GM18519 (cell line): ENCODE measurements around the gene RBMS3.
"Not testable (repeated sequence)": the region's sequence is repeated elsewhere in the genome, so short reads cannot be mapped to it uniquely, and the experiment has no call there.

Source experiments
- ATAC-seq: cut with Tn5 transposase; IDR thresholded peaks from one replicate; pipeline ENCODE4 v1.9.1; 2021; ENCODE audit warnings: mild to moderate bottlenecking, moderate library complexity; ENCODE audit not compliant: unreplicated experiment, low FRiP score

RBMS3 gene

GRCh38 chr3:29466442-29466841 is 185.6 kb downstream of the RBMS3 start:
- ATAC-seq = no peak

GRCh38 chr3:29468187-29468586 is 187.3 kb downstream of the RBMS3 start:
- no peak for ATAC-seq

- not testable (repeated sequence) for ATAC-seq
Measured at GRCh38 chr3:29473481-29474170, 192.8 kb downstream of the RBMS3 start.

- no peak for ATAC-seq
Measured at GRCh38 chr3:29475305-29475840, 194.5 kb downstream of the RBMS3 start.

- no peak for ATAC-seq
Measured at GRCh38 chr3:29475854-29476253, 195.0 kb downstream of the RBMS3 start.

- ATAC-seq = no peak
Measured at GRCh38 chr3:29478611-29479010, 197.7 kb downstream of the RBMS3 start.

- no peak for ATAC-seq
Measured at GRCh38 chr3:29481249-29481648, 200.4 kb downstream of the RBMS3 start.

- ATAC-seq = peak; percentile 36
Measured at GRCh38 chr3:29481969-29482767, 201.3 kb downstream of the RBMS3 start.

GRCh38 chr3:29484633-29485032 is 203.8 kb downstream of the RBMS3 start:
- no peak for ATAC-seq

GRCh38 chr3:29486096-29486495 is 205.2 kb downstream of the RBMS3 start:
- no peak for ATAC-seq

GRCh38 chr3:29486917-29487316 is 206.0 kb downstream of the RBMS3 start:
- ATAC-seq = no peak

GRCh38 chr3:29488922-29489321 is 208.1 kb downstream of the RBMS3 start:
- no peak for ATAC-seq

- ATAC-seq = no peak
Measured at GRCh38 chr3:29493109-29493508, 212.2 kb downstream of the RBMS3 start.

GRCh38 chr3:29494305-29495036 is 213.6 kb downstream of the RBMS3 start:
- no peak for ATAC-seq

GRCh38 chr3:29497282-29497681 is 216.4 kb downstream of the RBMS3 start:
- ATAC-seq = no peak

- no peak for ATAC-seq
Measured at GRCh38 chr3:29502771-29503170, 221.9 kb downstream of the RBMS3 start.

GRCh38 chr3:29503314-29503713 is 222.4 kb downstream of the RBMS3 start:
- ATAC-seq = no peak

GRCh38 chr3:29503958-29504357 is 223.1 kb downstream of the RBMS3 start:
- ATAC-seq = no peak

- ATAC-seq = no peak
Measured at GRCh38 chr3:29506502-29506901, 225.6 kb downstream of the RBMS3 start.

- no peak for ATAC-seq
Measured at GRCh38 chr3:29511701-29512100, 230.8 kb downstream of the RBMS3 start.

GRCh38 chr3:29512641-29513040 is 231.8 kb downstream of the RBMS3 start:
- ATAC-seq = no peak
